GM19324 (cell line): ENCODE data around the gene FCHO1.
A peak's percentile ranks its signal among the peaks of the same experiment; 100 is the strongest.

Experiments used
- ATAC-seq: cut with Tn5 transposase; IDR thresholded peaks from one replicate; pipeline ENCODE4 v1.9.1; 2021; ENCODE audit warnings: mild to moderate bottlenecking, moderate library complexity; ENCODE audit not compliant: unreplicated experiment, low FRiP score

The FCHO1 gene

GRCh38 chr19:17734146-17734545 is 17.1 kb upstream of the FCHO1 start:
- ATAC-seq: no peak

- ATAC-seq: no peak
These were observed 15.9 kb upstream of the FCHO1 start for GRCh38 chr19:17735410-17735809.

DNA sequence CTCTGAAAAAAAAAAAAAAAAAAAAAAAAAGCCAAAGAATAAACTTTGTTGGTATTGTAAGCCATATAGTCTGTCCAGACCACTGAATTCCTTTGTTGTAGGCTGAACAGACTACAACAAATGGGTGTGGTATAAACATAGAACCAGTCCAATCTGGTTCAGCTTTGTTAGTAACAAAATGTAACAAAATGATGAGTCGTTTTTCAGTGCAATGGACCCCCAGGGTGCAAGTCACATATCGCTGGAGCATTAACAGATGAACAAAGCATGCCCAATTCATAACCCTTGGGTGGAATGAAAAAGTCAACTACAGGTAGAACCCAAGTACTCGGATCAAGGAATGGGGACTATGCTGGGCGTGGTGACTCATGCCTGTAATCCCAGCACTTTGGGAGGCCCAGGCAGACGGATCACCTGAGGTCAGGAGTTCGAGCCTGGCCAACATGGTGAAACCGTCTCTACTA is 13.6 kb upstream of the FCHO1 start:
- ATAC-seq: no peak

GRCh38 chr19:17739121-17739875 is 12.0 kb upstream of the FCHO1 start:
- no peak for ATAC-seq

DNA sequence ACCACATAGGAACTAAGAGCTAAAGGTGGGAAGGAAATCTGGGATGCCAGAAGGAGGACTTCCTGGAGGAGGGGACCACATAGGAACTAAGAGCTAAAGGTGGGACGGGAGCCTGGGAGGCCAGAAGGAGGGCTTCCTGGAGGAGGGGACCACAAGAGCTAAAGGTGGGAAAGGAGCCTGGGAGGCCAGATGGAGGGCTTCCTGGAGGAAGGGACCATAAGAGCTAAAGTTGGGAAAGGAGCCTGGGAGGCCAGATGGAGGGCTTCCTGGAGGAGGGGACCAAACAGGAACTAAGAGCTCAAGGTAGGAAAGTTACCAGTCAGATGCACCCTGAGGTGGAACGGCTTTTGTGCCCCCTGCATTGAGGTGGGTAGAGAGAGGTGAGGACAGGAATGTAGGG is 9.8 kb upstream of the FCHO1 start:
- ATAC-seq: no peak

GRCh38 chr19:17743874-17744580 is 7.2 kb upstream of the FCHO1 start:
- no peak for ATAC-seq

DNA sequence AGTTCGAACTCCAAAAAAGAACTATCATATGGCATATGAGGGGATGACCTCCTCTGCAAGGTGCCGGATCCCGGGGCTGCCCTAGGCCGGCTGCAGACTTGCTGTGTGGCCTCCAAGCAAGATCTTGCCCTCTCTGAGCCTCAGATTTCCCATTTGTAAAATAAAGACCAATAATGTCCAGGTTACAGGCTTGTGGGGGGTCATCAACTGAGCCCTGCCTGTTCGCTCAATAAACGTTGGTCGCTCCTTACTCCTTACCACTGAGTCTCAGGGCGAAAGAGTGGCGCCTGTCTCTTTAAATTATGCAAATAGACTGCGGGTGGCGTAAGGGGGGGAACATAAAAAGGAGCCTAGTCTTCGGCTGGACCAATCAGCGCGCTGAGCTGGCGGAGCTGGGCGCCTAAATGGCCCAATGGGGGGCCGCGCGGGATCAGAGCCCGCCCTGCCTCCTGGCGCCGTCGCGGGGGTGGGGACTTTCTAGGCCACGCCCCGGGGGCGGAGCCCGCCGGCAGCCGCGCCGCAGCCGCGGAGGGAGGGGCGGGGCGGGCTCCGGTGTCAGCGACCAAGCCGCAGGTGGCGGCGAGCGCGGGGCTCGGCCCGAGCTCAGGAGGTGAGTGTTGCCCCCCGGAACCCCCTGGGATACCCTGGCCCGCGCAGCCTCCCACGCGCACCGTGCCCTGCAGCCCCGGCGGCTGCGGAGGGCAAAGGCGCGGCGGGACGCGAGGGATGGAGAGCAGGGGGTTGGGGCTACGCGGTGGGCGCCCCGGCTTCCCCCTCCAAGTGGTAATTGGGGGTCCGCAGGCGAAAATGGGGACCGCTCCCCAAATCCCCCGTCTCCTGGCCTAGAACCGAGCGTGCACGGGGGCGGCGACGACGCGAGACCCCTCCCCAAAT is 3.8 kb upstream of the FCHO1 start:
- ATAC-seq: peak; percentile 85

DNA sequence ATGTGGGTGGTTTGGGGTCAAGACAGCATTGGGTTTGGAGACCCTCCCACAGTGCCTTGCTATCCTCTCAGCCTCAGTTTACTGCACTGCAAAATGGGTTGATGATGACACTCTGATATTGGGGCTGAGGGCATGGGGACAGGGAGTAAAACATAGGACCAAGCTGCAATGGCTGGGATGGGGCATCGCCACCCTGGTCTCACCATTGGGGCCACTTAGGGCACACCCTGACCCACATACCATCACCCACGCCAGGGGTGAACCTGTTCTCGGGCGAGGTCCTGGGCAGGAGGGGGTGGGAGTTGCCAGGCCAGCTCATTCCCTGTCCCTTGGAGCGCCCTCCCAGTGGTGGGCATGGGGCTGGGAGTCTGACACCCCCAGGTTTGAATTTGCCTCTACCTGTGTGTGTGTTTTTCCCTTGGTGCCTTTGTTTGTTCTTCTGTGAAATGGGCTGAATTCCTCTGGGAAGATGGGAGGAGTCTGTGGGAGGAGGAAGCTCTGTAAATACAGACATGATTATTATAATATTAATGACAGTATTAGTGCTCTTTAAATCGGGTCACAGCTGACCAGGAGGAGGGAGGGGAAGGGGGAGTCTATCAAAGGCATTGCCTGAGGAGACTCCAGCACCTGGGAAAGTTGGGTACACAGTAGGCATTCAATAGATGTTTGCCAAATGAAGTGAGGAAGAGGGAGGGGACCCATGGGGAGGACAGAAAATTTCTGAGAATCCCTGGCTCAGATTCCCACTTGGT is 2.2 kb upstream of the FCHO1 start:
- ATAC-seq: no peak

GRCh38 chr19:17749912-17750317 is 1.4 kb upstream of the FCHO1 start:
- no peak for ATAC-seq

GRCh38 chr19:17751912-17752273 is 616 bp downstream of the FCHO1 start:
- ATAC-seq: no peak

- no peak for ATAC-seq
These were observed 1.8 kb downstream of the FCHO1 start for GRCh38 chr19:17752865-17753639.

DNA sequence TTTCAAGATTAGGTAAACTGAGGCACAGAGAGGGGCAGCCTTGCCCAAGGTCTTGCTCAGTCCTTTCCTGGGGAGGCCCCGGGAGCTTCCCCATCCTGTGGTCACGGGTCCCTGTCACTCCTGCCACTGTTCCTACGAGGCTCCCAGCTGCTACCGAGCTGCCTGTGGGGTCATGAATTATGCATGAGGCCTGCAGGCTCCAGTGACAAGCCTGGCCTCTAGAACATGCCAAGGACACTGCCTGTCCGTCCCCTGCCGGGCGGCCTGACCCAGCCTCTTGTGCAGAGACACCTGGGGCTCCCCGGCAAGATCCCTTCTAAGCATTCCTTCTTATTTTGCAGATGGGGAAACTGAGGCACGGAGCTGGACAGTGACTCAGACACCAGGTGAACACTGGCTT is 2.7 kb downstream of the FCHO1 start:
- no peak for ATAC-seq

DNA sequence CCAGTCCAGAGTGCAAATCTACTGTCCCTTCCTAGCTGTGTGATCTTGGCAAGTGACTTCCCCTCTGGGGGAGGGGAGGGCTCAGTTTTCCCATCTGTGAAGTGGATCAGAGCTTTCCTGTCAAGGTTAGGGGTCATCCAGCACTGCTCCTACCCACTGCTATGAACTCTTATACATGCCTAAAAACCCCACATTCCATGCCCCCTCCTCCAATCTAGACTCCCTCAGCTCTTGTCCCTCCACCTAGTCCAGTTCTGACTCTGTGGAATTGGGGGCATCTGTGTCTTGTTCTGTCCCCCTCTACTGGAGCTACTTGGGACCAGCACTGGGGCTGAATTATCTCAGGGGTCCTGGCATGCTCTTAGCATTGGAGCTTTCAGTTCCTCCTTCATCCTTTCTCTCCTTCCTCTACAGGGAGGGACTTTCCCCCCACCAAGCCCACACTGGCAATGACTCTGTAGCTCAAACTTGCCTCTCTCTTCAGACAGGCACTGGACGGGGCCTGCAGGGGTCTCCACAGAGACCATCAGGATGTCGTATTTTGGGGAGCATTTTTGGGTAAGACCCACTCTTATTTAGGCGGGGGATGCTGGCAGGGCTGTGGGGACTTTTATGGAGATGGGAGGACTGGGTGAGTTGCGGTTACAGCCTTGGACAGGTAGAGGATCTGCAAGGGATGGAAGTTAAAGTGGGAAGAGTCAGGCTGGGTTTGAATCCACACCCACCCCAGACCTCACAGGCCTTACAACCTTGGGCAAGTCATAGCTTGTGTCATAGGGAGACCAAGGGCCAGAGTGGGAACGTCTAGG is 3.6 kb downstream of the FCHO1 start:
- no peak for ATAC-seq

- no peak for ATAC-seq
These were observed 4.2 kb downstream of the FCHO1 start for GRCh38 chr19:17755443-17755890.

- no peak for ATAC-seq
These were observed 4.8 kb downstream of the FCHO1 start for GRCh38 chr19:17755977-17756670.

DNA sequence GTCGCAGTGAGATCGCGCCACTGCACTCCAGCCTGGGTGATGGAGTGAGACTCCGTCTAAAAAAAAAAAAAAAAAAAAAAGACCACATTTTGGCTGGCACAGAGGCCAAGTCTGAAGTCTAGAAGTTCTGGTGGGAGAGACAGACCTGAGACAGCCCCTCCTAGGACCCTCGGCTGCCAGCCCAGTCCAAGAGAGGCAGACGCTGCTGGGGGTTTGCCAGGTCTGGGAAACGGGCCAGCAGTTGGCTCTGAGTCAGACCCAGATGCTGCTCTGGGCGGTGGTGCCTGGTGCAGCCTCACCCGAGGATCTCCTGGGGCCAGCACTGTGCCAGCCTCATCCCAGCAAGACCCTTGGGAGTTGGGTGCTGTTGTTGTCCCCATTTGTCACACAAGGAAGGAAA is 5.8 kb downstream of the FCHO1 start:
- no peak for ATAC-seq

- ATAC-seq: no peak
These were observed 7.2 kb downstream of the FCHO1 start for GRCh38 chr19:17758515-17758914.

- no peak for ATAC-seq
These were observed 9.9 kb downstream of the FCHO1 start for GRCh38 chr19:17761148-17761547.
